ENCODE measurements around the gene NFYC. TPM values are rescaled to one million over a fixed set of nuclear protein-coding genes. Genes with fewer than 3 reads are reported as not detected.

The NFYC gene
- total RNA-seq, 4 donors from 2014 or later: 39.9 to 43.3 (median 41.8) TPM

DNA sequence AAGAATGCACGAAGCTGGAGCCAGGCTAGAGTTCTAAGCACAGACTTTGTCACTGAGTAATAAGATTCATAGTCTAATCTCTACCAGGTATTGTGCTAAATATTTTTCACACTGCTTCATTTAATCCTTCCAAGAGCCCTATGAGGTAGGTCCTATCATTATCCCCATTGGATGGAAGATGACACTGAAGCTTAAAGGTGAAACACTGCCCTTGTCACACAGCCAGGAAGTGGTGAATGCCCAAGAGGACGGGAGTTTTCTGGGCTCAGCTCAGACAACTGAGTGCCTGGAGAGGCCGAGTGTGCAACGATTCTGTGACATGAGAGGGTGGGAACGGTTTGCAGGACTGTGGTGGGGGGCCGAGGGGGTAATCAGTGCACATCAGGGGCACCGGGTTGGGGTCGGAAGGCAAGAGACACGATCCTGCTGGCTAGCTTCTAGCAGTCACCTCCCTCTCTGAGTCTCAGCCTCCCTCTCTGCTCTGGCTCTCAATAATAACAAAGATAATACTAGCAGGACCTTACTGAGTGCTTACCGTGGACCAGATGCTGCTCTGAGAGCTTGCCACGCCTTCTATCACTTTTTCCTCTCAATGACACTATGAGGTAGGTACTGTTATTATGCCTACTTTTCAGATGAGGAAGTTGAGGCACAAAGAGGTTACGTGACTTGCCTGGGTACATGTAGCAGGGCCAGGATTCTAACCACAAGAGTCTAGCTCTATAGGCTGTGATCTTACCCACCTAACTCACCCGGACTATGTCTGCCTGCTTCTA is 104.5 kb downstream of the NFYC start:
- Histone ChIP-seq H3K9me3 (no peaks in the 10 kb centered on the region), H3K36me3 (no peaks in the 10 kb centered on the region), H3K27me3 (no peaks in the 10 kb centered on the region), H3K4me1 (peaks cover 2 to 64% (median 21%) of the 10 kb centered on the region in 3 donors), H3K4me3 (no peak overlapping the region), H3K27ac (peak overlapping the region in 3 of 4 donors; percentile 5 to 72 (median 53))
- DNase-seq: no peak
- no peak for TF ChIP-seq POLR2A (IDR thresholded peaks at IDR 0.05)
- no peak for TF ChIP-seq CTCF (IDR thresholded peaks at IDR 0.05)
- 51 to 56% methylated on average over 13 of the region's 13 CpGs for WGBS, 2 donors
- intact Hi-C loops (cut with DNase I): no loop called here

GRCh38 chr1:40796939-40797667 is 105.6 kb downstream of the NFYC start:
- Histone ChIP-seq H3K27me3 (no peaks in the 10 kb centered on the region), H3K9me3 (no peaks in the 10 kb centered on the region), H3K4me1 (peaks cover 13 to 64% (median 30%) of the 10 kb centered on the region in 3 donors), H3K4me3 (no peak overlapping the region), H3K27ac (peak overlapping the region in 2 of 4 donors; percentile 68 to 72), H3K36me3 (no peaks in the 10 kb centered on the region)
- 52 to 58% methylated on average over 8 to 9 of the region's 9 CpGs for whole genome bisulfite sequencing, 2 donors
- TF ChIP-seq POLR2A (IDR thresholded peaks at IDR 0.05): no peak
- TF ChIP-seq CTCF (IDR thresholded peaks at IDR 0.05): no peak
- no peak for DNase-seq
- intact Hi-C loops (cut with DNase I): no loop called here

DNA sequence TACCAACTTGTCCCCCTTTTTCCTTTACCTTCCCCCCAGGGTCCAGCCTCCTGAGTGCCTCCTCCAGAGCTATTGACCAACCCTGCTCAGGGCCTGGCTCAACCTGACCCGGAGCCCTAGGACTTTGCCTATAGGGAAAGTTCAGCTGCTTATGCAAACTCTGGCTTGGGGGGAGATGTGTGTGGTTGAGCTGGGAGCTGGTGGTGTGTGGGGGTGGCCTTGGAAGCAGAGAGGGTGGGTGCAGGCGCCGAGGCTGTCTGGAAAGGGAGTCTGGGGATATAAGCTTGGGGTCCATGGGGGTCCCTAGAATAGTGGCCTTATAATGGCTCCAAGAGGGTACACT is 106.1 kb downstream of the NFYC start:
- no peaks in the 10 kb centered on the region for H3K27me3 ChIP-seq
- TF ChIP-seq POLR2A (IDR thresholded peaks at IDR 0.05) (no peak), CTCF (IDR thresholded peaks at IDR 0.05) (no peak)
- H3K4me3 ChIP-seq: no peak overlapping the region
- no peaks in the 10 kb centered on the region for H3K36me3 ChIP-seq
- intact Hi-C loops (cut with DNase I): no loop called here
- 80 to 84% methylated on average over 1 to 3 of the region's 3 CpGs for WGBS, 2 donors
- peaks cover 17 to 67% (median 35%) of the 10 kb centered on the region in 3 donors for H3K4me1 ChIP-seq
- DNase-seq: no peak
- H3K9me3 ChIP-seq: no peaks in the 10 kb centered on the region
- peak overlapping the region in 2 of 4 donors; percentile 68 to 72 for H3K27ac ChIP-seq

DNA sequence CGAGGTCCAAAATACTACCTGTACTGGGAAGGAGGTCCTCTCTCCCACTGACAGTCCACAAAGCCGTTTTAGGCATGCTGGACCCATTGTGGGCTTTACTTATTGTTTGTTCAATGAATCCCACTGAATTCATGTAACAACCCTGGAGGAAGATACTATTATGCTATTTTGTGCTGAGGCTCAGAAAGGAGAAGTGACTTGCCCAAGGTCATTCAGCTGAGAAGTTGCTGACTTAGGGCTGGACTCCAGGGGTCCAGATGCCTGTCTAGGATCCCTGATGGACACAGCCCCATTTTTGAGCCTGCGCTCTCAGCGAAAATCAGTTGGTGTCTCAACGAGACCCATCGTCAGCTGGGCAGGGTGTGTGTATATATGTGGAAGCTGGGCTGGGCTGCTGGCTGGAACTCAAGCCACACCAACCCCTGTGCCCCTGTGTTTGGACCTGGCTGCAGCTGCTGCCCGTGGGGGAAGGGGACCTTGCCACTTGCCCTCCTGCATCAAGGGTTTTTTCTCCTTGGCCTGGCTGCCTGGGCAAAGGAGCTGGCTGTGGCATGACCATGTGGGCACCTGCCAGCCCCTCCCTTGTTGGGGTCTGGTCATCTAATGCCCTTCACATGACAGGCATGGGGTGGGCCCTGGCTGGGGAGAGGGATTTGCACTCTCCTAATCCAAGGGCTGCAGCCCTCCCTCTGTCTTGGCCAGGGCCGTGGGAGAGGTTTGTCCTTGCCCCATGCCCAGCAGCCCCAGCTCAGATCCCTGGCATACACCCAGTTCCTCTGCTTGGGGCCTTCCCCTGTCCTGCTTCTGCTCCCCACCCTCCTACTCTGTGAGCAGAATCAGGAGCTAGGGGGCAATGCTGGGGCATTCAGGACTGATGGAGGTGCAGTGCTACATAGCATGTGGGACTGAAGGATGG is 107.1 kb downstream of the NFYC start:
- WGBS, 2 donors: 0 to 77% methylated on average over 1 to 7 of the region's 8 CpGs
- Histone ChIP-seq H3K4me1 (peaks cover 18 to 72% (median 35%) of the 10 kb centered on the region in 3 donors), H3K36me3 (no peaks in the 10 kb centered on the region), H3K27ac (peak overlapping the region in 3 of 4 donors; percentile 18 to 72 (median 68)), H3K27me3 (no peaks in the 10 kb centered on the region), H3K4me3 (no peak overlapping the region), H3K9me3 (no peaks in the 10 kb centered on the region)
- no peak for DNase-seq
- intact Hi-C loops (cut with DNase I): no loop called here
- TF ChIP-seq CTCF (IDR thresholded peaks at IDR 0.05) (no peak), POLR2A (IDR thresholded peaks at IDR 0.05) (no peak)
